Astrocyte (in vitro differentiated cells and primary cell): Measurements from ENCODE around the gene CENPF. TPM values are rescaled to one million over a fixed set of nuclear protein-coding genes. Genes with fewer than 3 reads are reported as not detected.
A peak's percentile ranks its signal among the peaks of the same experiment; 100 is the strongest.
"Not testable (repeated sequence)": the region's sequence is repeated elsewhere in the genome, so short reads cannot be mapped to it uniquely, and the experiment has no call there.

ENCODE experiments used
- DNase-seq: peaks from one replicate; pipeline ENCODE4 v3.0.0-alpha.2; 2010; ENCODE audit warnings: low read depth
- FAIRE-seq: peaks from 2 replicates; lab custom pipeline; 2011; peaks lifted over from hg19 to GRCh38; lab: Jason Lieb, UNC
- H2AFZ ChIP-seq: 2 replicates; pipeline ENCODE4 v1.6.0; 2012; ENCODE audit warnings: low read depth, low read length, inconsistent platforms
- H3K27ac ChIP-seq: 2 replicates; pipeline ENCODE4 v1.5.1; 2011; ENCODE audit warnings: low read depth, low read length, inconsistent platforms
- H3K27me3 ChIP-seq: 2 replicates; pipeline ENCODE4 v1.6.0; 2011; ENCODE audit warnings: low read length, inconsistent platforms; ENCODE audit not compliant: insufficient read depth
- H3K36me3 ChIP-seq: 2 replicates; pipeline ENCODE4 v1.5.1; 2011; ENCODE audit warnings: low read length, inconsistent platforms; ENCODE audit not compliant: insufficient read depth
- H3K4me1 ChIP-seq: 2 replicates; pipeline ENCODE4 v1.5.1; 2011; ENCODE audit warnings: low read length, inconsistent platforms; ENCODE audit not compliant: insufficient read depth
- H3K4me2 ChIP-seq: 2 replicates; pipeline ENCODE4 v1.6.0; 2012; ENCODE audit warnings: low read length, inconsistent platforms
- H3K4me3 ChIP-seq: 2 replicates; pipeline ENCODE4 v1.5.1; 2011; ENCODE audit warnings: low read depth, mild to moderate bottlenecking, low read length, inconsistent platforms; ENCODE audit not compliant: insufficient read depth
- H3K79me2 ChIP-seq: 2 replicates; pipeline ENCODE4 v1.6.0; 2012; ENCODE audit warnings: mild to moderate bottlenecking, low read length, inconsistent platforms; ENCODE audit not compliant: insufficient read depth
- H3K9ac ChIP-seq: 2 replicates; pipeline ENCODE4 v1.6.0; 2012; ENCODE audit warnings: mild to moderate bottlenecking, low read length, inconsistent platforms
- H3K9me3 ChIP-seq: 2 replicates; pipeline ENCODE4 v1.5.1; 2012; ENCODE audit warnings: low read depth, mild to moderate bottlenecking, low read length, inconsistent platforms; ENCODE audit not compliant: insufficient read depth
- H4K20me1 ChIP-seq: 2 replicates; pipeline ENCODE4 v1.6.0; 2012; ENCODE audit warnings: low read length, inconsistent platforms; ENCODE audit not compliant: insufficient read depth
- H3K27ac Mint-ChIP-seq: one replicate; pipeline ENCODE4 v1.8.0; 2021; ENCODE audit warnings: mild to moderate bottlenecking, mixed read lengths; ENCODE audit not compliant: unreplicated experiment
- H3K27me3 Mint-ChIP-seq: one replicate; pipeline ENCODE4 v1.8.0; 2021; ENCODE audit warnings: low read depth, mixed read lengths; ENCODE audit not compliant: unreplicated experiment
- H3K36me3 Mint-ChIP-seq: one replicate; pipeline ENCODE4 v1.8.0; 2021; ENCODE audit warnings: low read depth, mixed read lengths; ENCODE audit not compliant: unreplicated experiment
- H3K4me1 Mint-ChIP-seq: one replicate; pipeline ENCODE4 v1.8.0; 2021; ENCODE audit warnings: low read depth, mixed read lengths; ENCODE audit not compliant: unreplicated experiment
- H3K4me3 Mint-ChIP-seq: one replicate; pipeline ENCODE4 v1.8.0; 2021; ENCODE audit warnings: mild to moderate bottlenecking, moderate library complexity, mixed read lengths; ENCODE audit not compliant: unreplicated experiment
- H3K9me3 Mint-ChIP-seq: one replicate; pipeline ENCODE4 v1.8.0; 2021; ENCODE audit warnings: mild to moderate bottlenecking, mixed read lengths; ENCODE audit not compliant: unreplicated experiment
- CTCF ChIP-seq: IDR thresholded peaks from 2 replicates; pipeline ENCODE4 v1.5.1; 2011; ENCODE audit warnings: low read depth, mild to moderate bottlenecking, inconsistent platforms, low read length, moderate library complexity; ENCODE audit not compliant: insufficient read depth
- EZH2 ChIP-seq: IDR thresholded peaks from 2 replicates; pipeline ENCODE4 v1.6.1; 2012; ENCODE audit warnings: mild to moderate bottlenecking, low read length, inconsistent platforms; ENCODE audit not compliant: insufficient read depth
- total RNA-seq: library from RNA; stranded (reverse); gene quantifications from 2 replicates; pipeline ENCODE4 v1.2.1, GENCODE V29; 2021

Gene CENPF
- total RNA-seq, 1 donor from 2014 or later, result 22.9 TPM

- H3K4me3 ChIP-seq, result no peak overlapping the region
- H2AFZ ChIP-seq, result no peak overlapping the region
- H3K27me3 ChIP-seq, result no peaks in the 10 kb centered on the region
- no peaks in the 10 kb centered on the region for H3K9me3 ChIP-seq
- Mint-ChIP-seq H3K27ac (no peak overlapping the region), H3K4me3 (no peak overlapping the region), H3K27me3 (no peaks in the 10 kb centered on the region), H3K36me3 (no peaks in the 10 kb centered on the region), H3K9me3 (no peaks in the 10 kb centered on the region), H3K4me1 (peaks cover 3% of the 10 kb centered on the region)
- H3K4me2 ChIP-seq, result no peak overlapping the region
- peaks cover 4% of the 10 kb centered on the region for H3K79me2 ChIP-seq
- DNase-seq (peak; percentile 64), FAIRE-seq (no peak)
- H3K36me3 ChIP-seq, result peaks cover 8% of the 10 kb centered on the region
- H4K20me1 ChIP-seq, result no peaks in the 10 kb centered on the region
- no peak overlapping the region for H3K9ac ChIP-seq
- H3K27ac ChIP-seq, result no peak overlapping the region
- no peaks in the 10 kb centered on the region for H3K4me1 ChIP-seq
- TF ChIP-seq CTCF (no peak), EZH2 (no peak)
These were observed 62.7 kb downstream of the CENPF start for GRCh38 chr1:214665606-214666110.

- Histone ChIP-seq H4K20me1 (no peaks in the 10 kb centered on the region), H3K4me1 (no peaks in the 10 kb centered on the region), H3K79me2 (peaks cover under 1% of the 10 kb centered on the region), H3K9me3 (no peaks in the 10 kb centered on the region), H3K4me3 (no peak overlapping the region), H3K27ac (no peak overlapping the region), H3K9ac (no peak overlapping the region), H2AFZ (no peak overlapping the region), H3K36me3 (peaks cover 8% of the 10 kb centered on the region), H3K27me3 (no peaks in the 10 kb centered on the region), H3K4me2 (no peak overlapping the region)
- FAIRE-seq (no peak), DNase-seq (no peak)
- no peak overlapping the region for H3K4me3 Mint-ChIP-seq
- no peaks in the 10 kb centered on the region for H3K9me3 Mint-ChIP-seq
- H3K27me3 Mint-ChIP-seq, result no peaks in the 10 kb centered on the region
- TF ChIP-seq EZH2 (no peak), CTCF (no peak)
- no peak overlapping the region for H3K27ac Mint-ChIP-seq
- H3K36me3 Mint-ChIP-seq, result no peaks in the 10 kb centered on the region
- peaks cover 3% of the 10 kb centered on the region for H3K4me1 Mint-ChIP-seq
These were observed 63.7 kb downstream of the CENPF start for GRCh38 chr1:214666674-214667073.

- Histone ChIP-seq H4K20me1 (no peaks in the 10 kb centered on the region), H3K36me3 (peaks cover 8% of the 10 kb centered on the region), H2AFZ (no peak overlapping the region), H3K4me3 (no peak overlapping the region), H3K27me3 (no peaks in the 10 kb centered on the region), H3K4me1 (no peaks in the 10 kb centered on the region), H3K9ac (no peak overlapping the region), H3K79me2 (no peaks in the 10 kb centered on the region), H3K4me2 (no peak overlapping the region), H3K27ac (no peak overlapping the region), H3K9me3 (no peaks in the 10 kb centered on the region)
- H3K36me3 Mint-ChIP-seq, result peaks cover 2% of the 10 kb centered on the region
- H3K4me3 Mint-ChIP-seq, result no peak overlapping the region
- no peaks in the 10 kb centered on the region for H3K27me3 Mint-ChIP-seq
- DNase-seq (peak; percentile 30), FAIRE-seq (no peak)
- H3K27ac Mint-ChIP-seq, result no peak overlapping the region
- no peaks in the 10 kb centered on the region for H3K4me1 Mint-ChIP-seq
- no peak for TF ChIP-seq CTCF
- TF ChIP-seq EZH2, result no peak
- H3K9me3 Mint-ChIP-seq, result peaks cover 5% of the 10 kb centered on the region
These were observed 67.1 kb downstream of the CENPF start for GRCh38 chr1:214670098-214670497.

GRCh38 chr1:214673029-214673428 is 70.0 kb downstream of the CENPF start:
- not testable (repeated sequence) for H3K4me1 Mint-ChIP-seq, H3K4me3 Mint-ChIP-seq, H3K36me3 ChIP-seq, FAIRE-seq, H3K9ac ChIP-seq, H3K27me3 Mint-ChIP-seq, H3K4me1 ChIP-seq, H2AFZ ChIP-seq, DNase-seq, H3K9me3 Mint-ChIP-seq, H3K27ac ChIP-seq, H3K4me2 ChIP-seq, H3K4me3 ChIP-seq, H3K9me3 ChIP-seq, H3K27ac Mint-ChIP-seq, H3K36me3 Mint-ChIP-seq, H4K20me1 ChIP-seq, H3K79me2 ChIP-seq, H3K27me3 ChIP-seq
